Measurements from ENCODE around the gene HERPUD1. TPM values are rescaled to one million over a fixed set of nuclear protein-coding genes. Genes with fewer than 3 reads are reported as not detected.

HERPUD1 gene
- total RNA-seq, 1 donor from 2014 or later: 87.4 TPM

DNA sequence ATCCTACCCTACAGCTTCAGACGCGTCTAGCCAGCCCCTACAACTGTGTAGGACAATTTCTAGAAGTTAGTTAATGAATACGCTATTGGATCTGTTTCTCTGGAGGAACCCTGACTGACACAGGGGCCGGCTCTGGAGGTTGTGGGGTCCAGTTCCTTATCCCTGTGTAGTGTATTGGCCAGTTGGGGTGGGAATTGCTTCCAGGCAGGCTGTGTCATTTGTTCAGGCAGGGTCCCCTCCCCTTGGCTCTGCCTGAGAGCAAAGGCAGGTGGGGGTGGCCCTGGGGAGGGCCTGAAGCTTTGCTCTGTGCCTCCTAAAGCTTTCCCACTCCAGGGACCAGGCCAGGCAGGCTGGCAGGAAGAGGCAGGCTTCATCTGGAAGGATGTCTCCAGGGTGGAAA, 18.1 kb downstream of the HERPUD1 start:
- no peak for DNase-seq (ENCODE audit: low spot score)
- intact Hi-C loops (cut with DNase I): no loop called here

DNA sequence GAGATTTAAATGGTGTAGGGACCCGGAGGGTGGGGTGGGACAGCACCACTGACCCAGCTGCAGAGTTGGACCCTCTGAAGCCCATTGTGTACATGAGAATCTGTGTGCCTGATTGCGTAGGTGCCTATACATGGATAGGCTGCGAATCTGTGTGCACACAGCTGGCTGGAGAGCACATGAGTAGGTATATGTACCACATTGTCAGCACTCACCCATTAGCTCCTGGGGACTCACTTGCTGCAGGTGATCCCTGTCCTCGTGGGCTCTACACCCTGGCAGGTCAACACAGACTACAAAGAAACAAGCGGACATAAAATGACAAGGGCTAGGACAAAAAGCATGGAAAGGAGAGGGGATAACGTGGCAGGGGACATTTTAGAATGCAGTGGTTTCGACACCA, 18.5 kb downstream of the HERPUD1 start:
- intact Hi-C loops (cut with DNase I): no loop called here
- no peak for DNase-seq (ENCODE audit: low spot score)

DNA sequence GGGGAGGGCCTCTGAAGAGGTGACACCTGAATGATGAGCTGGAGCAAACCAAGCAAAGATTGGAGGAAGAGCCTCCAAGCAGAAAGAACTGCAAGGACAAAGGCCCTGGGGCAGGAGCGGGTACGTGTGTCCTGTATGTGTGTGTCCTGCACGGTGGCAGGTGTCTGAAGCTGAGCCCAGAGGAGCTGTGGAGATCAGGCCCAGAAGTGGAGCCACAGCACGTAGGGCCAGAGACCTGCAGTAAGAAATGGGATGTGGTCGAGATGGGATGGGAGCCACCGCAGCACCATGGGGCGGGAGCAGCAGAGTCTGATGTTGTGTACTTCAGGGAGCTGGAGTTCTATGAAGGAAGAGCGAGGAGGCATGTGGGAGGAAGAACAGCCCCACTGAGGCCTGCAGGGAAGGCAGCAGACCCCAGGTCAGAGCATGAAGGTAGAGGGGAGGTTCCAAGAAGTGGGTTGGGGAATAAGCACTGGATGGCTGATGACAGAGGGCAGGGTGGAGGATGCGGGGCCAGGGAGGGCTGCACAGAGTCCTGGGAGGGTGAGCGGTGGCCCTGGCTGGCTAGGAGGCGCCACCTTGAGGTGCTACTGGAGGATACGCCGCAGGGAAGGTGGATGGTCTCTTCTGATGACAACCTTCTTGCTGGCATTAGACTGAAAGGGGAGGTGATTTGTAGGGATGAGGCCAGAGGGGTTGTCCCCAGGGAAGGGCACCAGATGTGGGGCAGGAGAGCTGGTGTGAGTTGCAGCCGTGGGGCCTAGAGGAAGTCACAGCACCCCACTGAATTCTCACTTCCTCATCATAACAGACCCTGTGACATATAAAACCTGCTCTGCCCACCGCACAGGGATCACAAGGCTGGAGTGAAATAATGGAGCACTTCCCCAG, 19.2 kb downstream of the HERPUD1 start:
- intact Hi-C loops (cut with DNase I): loop anchor here (1.0 kb wide), 1 partner anchor 84 kb away; no protein-coding TSS in a partner anchor
- no peak for DNase-seq (ENCODE audit: low spot score)

DNA sequence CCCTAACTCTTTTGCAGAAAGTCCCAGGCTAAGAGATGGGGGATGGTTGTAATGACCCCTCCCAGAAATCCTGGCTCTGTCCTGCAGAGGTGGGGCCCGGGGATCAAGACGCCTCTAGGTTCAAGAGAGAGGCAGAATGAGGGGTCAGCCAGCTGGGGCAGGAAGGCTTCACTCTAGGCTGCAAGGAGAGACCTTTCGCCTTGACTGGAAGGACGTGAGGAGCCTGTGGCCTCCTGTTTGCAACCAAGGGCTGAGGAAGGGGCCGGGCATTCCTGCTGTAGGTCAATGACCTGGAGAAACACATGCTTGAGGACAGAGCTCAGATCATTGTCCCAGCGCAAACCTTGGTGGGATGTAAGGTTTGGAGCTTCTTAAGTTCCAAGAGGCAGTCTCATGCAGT, 21.1 kb downstream of the HERPUD1 start:
- intact Hi-C loops (cut with DNase I): no loop called here
- no peak for DNase-seq (ENCODE audit: low spot score)

DNA sequence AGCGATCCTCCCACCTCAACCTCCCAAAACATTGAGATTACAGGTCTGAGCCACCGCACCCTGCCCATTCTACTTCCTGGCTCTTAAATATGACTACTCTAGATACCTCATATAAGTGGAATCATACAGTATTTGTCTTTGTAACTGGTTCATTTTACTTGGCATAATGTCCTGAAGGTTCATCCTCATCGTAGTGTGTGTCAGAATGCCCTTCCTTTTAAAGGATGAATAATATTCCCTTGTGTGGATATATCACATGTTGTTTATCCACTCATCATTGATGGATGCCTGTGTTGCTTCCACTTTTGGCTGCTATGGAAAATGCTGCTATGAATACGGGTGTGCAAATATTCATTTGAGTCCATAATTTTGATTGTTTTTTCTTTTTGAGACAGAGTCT, 24.1 kb downstream of the HERPUD1 start:
- intact Hi-C loops (cut with DNase I): no loop called here
- no peak for DNase-seq (ENCODE audit: low spot score)

DNA sequence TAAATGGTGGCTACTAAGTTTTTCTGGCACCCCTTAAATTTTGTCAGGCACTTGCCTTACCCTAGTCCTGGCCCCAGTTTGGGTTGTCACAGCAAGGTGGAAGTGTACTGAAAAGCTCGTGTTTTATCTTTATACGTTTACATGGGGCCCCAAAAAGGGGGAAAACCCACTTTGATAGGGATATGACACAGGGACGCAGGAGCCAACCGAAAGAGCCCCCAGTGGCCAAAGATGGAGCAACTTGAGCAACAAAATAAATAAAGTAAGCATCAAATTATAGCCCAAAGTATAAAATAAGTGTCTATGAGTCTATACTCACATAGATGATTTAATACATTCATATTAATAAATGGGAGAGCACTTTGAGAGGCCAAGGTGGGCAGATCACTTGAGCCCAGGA, 24.8 kb downstream of the HERPUD1 start:
- DNase-seq (ENCODE audit: low spot score): no peak
- intact Hi-C loops (cut with DNase I): no loop called here

DNA sequence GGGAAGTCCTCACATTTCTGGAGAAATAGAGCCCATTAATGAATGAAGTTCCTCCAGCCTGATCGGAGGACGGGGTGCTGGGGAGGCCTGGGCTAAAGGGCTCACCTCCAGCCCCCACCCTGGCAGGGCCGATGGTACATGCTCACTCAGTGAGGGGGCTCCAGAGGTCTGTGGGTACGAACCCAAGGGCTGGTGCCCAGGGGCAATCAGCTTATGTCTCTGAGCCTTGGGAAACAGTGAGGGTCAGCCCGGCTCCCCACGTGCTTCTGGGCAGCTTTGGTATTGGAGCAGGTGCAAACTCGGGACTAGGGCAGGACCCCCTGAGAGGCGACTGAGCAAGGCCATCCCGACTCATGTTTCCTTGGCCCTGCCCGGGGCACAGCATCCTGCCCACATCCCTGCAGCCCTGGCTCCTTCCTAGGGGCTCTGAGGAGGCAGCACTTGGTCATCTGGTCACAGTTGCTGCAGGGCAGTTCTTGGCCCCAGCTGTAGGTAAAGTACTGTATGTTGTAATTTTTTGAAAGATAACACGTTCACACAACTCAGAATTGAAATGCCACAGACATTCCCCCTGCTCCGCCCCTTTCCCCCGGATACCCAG, 28.8 kb downstream of the HERPUD1 start:
- intact Hi-C loops (cut with DNase I): loop anchor here (5.0 kb wide), 1 partner anchor 87 kb away; no protein-coding TSS in a partner anchor
- DNase-seq (ENCODE audit: low spot score): peak; percentile 66

DNA sequence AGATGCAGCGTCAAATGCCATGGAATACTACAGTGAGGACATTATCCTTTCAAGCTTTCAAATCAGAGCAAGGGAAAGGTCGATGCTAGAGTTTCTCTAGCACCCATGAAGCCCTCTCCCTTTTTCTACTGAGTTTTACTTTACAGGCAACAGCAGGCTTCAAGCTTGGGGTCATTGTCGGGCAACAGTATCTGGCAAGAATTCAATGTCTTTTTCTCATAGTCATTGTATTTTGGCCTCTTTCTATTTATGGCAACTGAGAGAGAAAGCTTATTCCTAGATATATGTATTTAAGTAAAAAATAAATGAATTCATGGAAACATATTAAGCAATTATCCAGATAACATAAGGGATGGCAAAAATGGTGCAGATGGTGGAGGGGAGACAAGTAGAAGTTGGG, 29.4 kb downstream of the HERPUD1 start:
- DNase-seq (ENCODE audit: low spot score): no peak
- intact Hi-C loops (cut with DNase I): loop anchor here (5.0 kb wide), 1 partner anchor 86 kb away; no protein-coding TSS in a partner anchor

DNA sequence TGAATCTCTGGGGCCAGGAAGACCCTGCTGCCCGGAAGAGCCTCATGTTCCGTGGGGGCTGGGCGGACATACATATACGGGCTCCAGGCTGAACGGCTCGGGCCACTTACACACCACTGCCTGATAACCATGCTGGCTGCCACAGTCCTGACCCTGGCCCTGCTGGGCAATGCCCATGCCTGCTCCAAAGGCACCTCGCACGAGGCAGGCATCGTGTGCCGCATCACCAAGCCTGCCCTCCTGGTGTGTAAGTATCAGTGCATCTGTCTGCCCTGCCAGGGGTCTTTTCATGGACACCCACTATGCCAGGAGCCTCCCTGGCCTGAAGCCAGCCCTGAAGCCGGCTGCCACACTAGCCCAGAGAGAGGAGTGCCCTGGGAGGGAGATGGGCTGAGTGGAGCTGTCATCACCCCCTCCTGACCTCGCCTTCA, 29.9 kb downstream of the HERPUD1 start, which contains the start of gene CETP:
CETP (plus strand) TSS at position 100 of the 431 bp plus-strand sequence; CDS start at position 130, 30 bp downstream.
- intact Hi-C loops (cut with DNase I): loop anchor here (5.0 kb wide), 1 partner anchor 85 kb away; no protein-coding TSS in a partner anchor
- no peak for DNase-seq (ENCODE audit: low spot score)

DNA sequence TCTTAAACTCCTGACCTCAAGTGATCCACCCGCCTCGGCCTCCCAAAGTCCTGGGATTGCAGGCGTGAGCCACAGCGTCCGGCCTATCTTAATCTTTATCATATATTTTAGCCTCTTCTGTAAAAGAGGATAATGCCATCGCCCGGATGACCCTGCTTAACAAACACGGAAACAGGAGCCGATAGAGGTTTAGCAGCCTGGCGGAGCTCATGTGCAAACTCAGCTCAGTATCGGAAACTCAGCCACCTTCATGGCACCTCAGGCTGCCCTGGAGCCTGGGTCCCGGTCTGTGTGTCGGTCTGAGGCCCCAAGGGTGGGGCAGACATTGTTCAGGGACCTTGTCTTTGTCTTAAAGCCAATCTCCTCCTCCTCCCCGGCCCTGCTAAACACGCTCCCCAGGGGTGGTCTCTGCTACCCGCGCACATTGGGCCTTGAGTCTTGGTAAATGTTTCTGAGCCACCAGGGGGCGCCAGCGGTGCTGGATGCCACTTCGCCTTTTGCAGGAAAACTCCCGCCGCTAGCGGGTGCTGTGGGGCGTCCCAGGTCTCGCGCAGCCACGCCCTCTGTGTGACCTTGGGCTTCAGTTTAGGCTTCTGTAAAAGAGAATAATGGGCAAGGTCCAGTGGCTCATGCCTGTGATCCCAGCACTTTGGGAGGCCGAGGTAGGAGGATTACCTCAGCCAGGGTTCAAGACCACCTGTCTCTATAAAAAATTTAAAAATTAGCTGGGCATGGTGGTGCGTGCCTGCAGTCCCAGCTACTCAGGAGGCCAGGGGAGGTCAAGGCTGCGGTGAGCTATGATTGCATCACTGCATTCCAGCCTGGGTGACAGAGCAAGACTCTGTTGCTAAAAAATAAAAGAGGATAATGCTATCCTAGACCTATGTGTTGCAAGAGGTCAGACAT, 32.6 kb downstream of the HERPUD1 start:
- intact Hi-C loops (cut with DNase I): loop anchor here (5.0 kb wide), 1 partner anchor 83 kb away; no protein-coding TSS in a partner anchor
- DNase-seq (ENCODE audit: low spot score): peak; percentile 96

DNA sequence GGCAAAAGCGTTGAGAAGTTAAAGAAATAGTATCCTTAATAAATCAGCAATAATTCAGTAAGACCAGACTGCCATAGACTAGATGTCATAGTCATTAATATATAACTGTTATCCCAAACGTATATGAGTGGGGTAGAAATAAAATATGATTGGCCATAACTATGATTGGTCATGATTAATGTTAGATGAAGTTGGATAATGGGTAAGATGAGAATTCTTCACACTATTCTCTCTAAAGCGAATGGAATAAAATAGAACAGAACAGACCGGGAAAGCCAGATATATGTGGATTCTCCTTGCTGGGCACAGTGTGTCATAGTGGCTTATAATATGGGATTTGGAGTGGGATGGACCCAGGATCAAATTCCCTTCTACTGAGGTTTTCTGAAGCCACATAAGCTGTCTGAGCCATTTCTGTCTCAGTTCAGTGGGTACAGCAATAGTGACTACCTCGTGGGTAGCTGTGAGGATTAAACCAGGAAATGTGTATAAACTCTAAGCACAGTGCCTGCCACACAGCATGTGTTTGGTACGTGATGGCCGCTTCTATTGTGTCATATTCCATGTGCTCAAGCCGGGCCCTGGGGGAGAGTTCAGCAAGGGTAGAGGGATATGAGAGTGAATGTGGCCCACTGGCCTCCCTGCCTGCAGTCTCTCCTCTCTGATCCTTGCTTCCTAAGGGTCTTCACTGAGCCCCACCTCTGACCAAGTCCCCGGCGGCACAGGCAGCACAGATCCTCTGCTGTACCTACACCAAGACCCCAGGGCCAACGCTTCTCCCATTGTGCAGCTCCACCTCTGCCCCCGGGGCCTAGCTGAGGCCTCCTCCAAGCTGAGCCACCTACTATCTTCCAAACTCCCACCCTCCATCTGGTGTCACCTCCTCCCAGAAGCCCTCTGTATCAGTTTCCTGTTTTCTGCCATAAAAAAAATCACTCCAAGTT, 33.5 kb downstream of the HERPUD1 start:
- DNase-seq (ENCODE audit: low spot score): no peak
- intact Hi-C loops (cut with DNase I): no loop called here

DNA sequence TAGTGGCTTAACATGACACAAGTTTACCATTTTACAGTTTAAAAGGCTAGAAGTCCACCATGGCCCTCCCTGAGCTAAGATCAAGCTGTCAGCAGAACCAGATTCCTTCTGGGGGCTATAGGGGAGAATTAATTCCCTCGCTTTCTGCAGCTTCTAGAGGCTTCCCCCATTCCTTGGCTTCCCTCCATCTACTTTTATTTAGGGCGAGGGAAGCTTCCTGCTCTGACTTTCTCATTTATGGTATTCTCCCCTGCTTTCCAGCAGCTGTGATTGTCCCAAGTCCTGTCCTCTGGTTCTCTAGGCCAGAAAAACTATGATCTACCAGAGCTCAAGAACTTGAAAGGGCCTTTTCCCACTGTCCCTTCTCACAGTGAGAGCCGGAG, 34.1 kb downstream of the HERPUD1 start:
- no peak for DNase-seq (ENCODE audit: low spot score)
- intact Hi-C loops (cut with DNase I): no loop called here

DNA sequence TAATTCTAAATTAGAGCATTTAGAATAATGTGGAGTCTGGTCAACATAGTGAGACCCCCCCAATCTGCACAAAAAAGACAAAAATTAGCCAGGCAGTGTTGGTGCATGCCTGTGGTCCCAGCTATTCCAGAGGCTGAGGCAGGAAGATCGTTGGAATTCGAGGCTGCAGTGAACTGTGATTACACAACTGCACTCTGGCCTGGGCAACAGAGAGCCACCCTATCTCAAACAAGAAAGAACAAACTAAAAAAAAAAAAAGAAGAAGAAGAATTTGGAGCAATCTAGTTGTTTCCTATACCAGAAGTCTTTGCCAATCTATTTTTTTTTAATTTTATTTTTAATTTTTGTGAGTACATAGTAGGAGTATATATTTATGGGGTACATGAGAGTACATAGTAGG, 35.8 kb downstream of the HERPUD1 start:
- intact Hi-C loops (cut with DNase I): no loop called here
- DNase-seq (ENCODE audit: low spot score): no peak

DNA sequence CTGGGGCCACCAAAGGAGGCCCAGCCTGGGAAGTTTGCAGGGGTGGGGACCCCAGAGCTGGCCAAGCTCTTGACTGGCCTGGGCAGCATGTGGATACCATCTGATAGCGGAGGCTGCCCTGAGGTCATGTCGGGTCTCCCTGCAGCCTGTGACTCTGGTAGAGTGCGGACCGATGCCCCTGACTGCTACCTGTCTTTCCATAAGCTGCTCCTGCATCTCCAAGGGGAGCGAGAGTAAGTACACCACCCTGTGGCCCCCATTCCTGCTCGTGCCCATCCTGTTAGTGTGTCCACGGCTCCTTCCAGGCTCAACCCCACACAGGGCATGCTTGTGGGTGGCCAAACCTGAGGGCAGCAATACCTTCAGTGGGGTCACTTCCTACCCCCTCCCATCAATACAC, 37.8 kb downstream of the HERPUD1 start:
- intact Hi-C loops (cut with DNase I): no loop called here
- no peak for DNase-seq (ENCODE audit: low spot score)

DNA sequence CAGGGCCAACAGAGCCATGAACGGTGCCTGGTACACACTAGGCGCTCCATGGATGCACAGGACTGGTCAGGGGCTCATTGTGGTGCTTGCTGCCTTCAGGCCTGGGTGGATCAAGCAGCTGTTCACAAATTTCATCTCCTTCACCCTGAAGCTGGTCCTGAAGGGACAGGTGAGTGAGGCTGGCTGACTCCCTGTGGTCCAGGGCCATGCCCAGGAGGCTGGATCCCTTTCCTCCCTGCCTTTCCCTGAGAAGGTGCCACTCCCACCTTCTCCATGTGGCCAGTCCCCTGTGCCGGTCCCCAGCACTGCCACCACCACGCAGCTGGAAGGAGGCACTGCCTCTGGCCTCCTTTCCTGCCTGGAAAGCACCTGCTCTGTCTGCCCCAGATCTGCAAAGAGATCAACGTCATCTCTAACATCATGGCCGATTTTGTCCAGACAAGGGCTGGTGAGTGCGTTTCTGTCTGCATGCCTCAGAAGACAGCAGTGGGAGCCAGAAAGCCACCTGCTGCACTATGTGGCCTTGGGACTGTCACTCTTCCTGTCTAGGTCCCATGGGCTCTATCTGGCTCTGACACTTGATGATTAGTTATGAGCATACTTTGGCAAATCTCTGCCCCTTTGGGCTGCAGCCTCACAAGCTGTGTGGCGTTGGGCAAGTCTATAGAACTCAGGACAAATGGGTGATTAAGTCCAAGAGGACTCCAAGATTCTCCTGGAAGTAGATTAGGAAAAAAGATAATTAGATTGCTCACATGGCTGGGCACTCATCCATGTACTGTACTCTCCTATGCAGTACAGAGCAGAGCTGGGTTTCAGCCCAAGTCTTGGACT, 39.2 kb downstream of the HERPUD1 start:
- no peak for DNase-seq (ENCODE audit: low spot score)
- intact Hi-C loops (cut with DNase I): no loop called here

DNA sequence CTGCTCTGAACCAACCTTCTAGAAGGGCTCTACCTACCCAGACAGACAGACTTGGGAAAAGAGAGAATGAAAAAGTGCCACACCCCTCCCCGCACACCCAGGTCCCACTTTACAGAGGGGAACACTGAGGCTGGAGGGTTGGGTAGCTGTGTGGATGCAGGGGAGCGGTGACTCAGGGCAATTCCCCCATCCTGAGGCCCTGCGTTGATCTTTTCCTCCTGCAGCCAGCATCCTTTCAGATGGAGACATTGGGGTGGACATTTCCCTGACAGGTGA, 39.8 kb downstream of the HERPUD1 start:
- no peak for DNase-seq (ENCODE audit: low spot score)
- intact Hi-C loops (cut with DNase I): no loop called here

DNA sequence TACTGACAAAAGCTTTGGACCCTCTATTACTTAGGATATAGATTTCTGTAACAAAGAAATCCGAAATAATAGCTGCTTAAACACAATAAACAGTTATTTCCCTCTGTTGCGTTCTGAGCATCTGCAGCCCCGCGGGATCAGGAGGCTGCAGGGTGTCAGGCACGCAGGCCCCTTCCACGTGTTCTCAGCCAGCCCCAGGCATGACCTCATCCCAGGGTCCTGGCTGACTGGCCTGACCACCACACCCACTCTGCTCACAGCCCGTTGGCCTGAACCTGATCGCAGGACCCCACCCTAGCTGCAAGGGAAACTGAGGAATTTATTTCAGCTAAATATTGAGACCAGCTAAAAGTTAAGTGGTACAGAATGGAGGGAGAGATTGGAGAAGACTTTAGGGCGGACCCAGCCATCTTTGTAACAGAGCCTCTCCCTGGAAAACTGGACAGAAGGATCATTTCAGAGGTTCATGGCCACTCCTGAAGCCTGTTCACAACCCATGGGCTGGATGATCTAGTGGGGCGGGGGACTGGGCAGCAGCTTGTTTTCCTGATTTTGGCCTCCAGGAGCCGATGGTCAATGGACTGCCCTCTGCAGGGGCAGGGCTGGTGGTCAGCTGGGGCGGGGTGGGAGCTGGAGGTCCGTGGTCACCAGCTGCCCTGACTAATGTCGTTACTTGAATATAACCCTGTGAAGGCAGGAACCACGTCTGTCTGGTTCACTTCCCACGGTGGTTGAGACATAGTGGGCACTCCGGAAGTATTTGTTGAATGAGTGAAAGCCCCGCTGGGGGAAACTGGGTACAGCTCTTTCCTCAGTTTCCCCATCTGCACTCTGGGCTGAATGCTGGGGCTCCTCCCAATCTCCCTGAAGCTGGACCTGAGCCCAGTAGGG, 40.7 kb downstream of the HERPUD1 start:
- intact Hi-C loops (cut with DNase I): no loop called here
- DNase-seq (ENCODE audit: low spot score): no peak

All from cardiac septum (tissue), 1 donor.